ENCODE measurements around the gene CATSPERZ.

Gene CATSPERZ

GRCh38 chr11:64351136-64351631, 51.0 kb downstream of the CATSPERZ start:
- no peaks in the 10 kb centered on the region for H3K36me3 ChIP-seq (ENCODE audit: insufficient read depth, low read length)
- H3K9ac ChIP-seq (ENCODE audit: low read depth, low read length): no peak overlapping the region
- H3K4me1 ChIP-seq (ENCODE audit: insufficient read depth, low read length): peaks cover 15% of the 10 kb centered on the region; the same call in 1 of the 2 replicates
- H3K9me3 ChIP-seq (ENCODE audit: control insufficient read depth, insufficient read depth, low read length): no peaks in the 10 kb centered on the region

- no peaks in the 10 kb centered on the region for H3K36me3 ChIP-seq (ENCODE audit: insufficient read depth, low read length)
- peaks cover 21% of the 10 kb centered on the region; the same call in 1 of the 2 replicates for H3K4me1 ChIP-seq (ENCODE audit: insufficient read depth, low read length)
- no peak overlapping the region for H3K9ac ChIP-seq (ENCODE audit: low read depth, low read length)
- H3K9me3 ChIP-seq (ENCODE audit: control insufficient read depth, insufficient read depth, low read length): no peaks in the 10 kb centered on the region
Measured at GRCh38 chr11:64352099-64352994, 52.2 kb downstream of the CATSPERZ start.

GRCh38 chr11:64352995-64353714, 53.0 kb downstream of the CATSPERZ start:
- H3K9me3 ChIP-seq (ENCODE audit: control insufficient read depth, insufficient read depth, low read length): no peaks in the 10 kb centered on the region
- no peak overlapping the region for H3K9ac ChIP-seq (ENCODE audit: low read depth, low read length)
- peaks cover 27% of the 10 kb centered on the region; the same call in 1 of the 2 replicates for H3K4me1 ChIP-seq (ENCODE audit: insufficient read depth, low read length)
- no peaks in the 10 kb centered on the region for H3K36me3 ChIP-seq (ENCODE audit: insufficient read depth, low read length)

GRCh38 chr11:64353715-64354506, 53.8 kb downstream of the CATSPERZ start:
- H3K4me1 ChIP-seq (ENCODE audit: insufficient read depth, low read length): peaks cover 26% of the 10 kb centered on the region; the same call in 1 of the 2 replicates
- H3K36me3 ChIP-seq (ENCODE audit: insufficient read depth, low read length): no peaks in the 10 kb centered on the region
- H3K9ac ChIP-seq (ENCODE audit: low read depth, low read length): no peak overlapping the region
- no peaks in the 10 kb centered on the region for H3K9me3 ChIP-seq (ENCODE audit: control insufficient read depth, insufficient read depth, low read length)
